ENCODE measurements around the gene HMGN3. TPM values are rescaled to one million over a fixed set of nuclear protein-coding genes. Genes with fewer than 3 reads are reported as not detected.
A peak's percentile ranks its signal among the peaks of the same experiment; 100 is the strongest.

HMGN3 gene
- total RNA-seq, 1 experiment from 2014 or later, result 36.0 TPM

DNA sequence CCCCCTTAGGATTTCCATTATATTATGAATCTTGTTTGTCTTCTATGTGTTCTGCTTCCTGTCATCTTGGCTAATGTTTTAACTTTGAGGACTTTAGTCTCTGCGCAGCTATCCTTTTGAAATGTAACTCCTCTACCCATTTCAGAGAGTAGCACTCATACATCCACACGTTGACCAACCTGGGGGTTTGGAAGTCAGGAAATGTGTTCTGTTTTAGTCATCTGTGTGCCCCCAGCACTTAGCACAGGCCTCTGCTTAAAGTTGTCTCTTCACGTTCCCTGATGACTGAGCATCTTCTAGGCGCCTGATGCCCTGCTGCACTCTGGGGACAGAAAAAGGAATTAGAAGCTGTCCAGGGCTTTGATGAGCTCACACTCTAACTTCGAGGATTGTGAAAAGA is 47.9 kb downstream of the HMGN3 start:
- DNase-seq (ENCODE audit: low spot score), result no peak

- no peak for DNase-seq (ENCODE audit: low spot score)
Measured at GRCh38 chr6:79184641-79185040, 49.8 kb downstream of the HMGN3 start.

- DNase-seq (ENCODE audit: low spot score), result no peak
Measured at GRCh38 chr6:79184086-79184485, 50.4 kb downstream of the HMGN3 start.

- DNase-seq (ENCODE audit: low spot score), result no peak
Measured at GRCh38 chr6:79180052-79180451, 54.4 kb downstream of the HMGN3 start.

GRCh38 chr6:79173378-79173777 is 61.1 kb downstream of the HMGN3 start:
- DNase-seq (ENCODE audit: low spot score), result no peak

DNA sequence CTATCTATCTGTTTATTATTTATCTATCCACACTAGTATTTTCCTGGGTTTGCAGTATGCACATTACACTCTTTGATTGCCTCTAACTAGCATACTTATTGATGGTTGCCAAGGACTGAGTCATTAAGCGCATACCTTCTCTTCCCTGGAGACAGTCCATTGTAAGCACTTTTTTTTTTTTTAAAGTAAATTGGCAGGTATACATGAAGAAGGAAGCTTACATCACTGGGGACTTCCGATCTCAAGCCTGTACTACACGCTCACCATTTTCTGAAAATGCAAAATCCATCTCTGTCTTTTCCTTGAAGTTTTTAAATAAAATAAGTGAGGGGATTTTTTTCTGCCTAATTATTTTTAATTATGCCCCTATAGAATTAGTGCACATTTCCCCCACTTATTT is 63.5 kb downstream of the HMGN3 start:
- DNase-seq (ENCODE audit: low spot score), result peak; percentile 7

DNA sequence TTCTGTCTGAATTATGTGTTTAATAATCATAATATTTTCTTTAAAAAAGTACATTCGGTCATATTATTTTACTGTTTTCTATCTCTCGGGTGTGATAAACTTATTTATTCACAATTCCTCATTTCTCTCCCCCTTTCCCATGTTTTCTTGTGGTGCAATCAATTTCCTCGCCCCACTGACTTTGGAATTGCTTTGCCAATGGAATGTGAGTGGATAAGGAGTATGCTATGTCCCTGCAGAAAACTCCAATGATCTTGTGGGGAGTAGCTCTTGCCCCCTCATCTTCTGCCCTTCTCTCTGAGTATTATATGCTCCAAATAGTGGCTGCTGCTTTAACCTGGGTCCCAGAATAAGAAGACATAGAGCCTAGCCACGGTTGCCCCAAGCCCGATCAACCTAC is 64.1 kb downstream of the HMGN3 start:
- no peak for DNase-seq (ENCODE audit: low spot score)

GRCh38 chr6:79168695-79168980 is 65.8 kb downstream of the HMGN3 start:
- no peak for DNase-seq (ENCODE audit: low spot score)

GRCh38 chr6:79167931-79168694 is 66.4 kb downstream of the HMGN3 start:
- DNase-seq (ENCODE audit: low spot score), result no peak

GRCh38 chr6:79159846-79160245 is 74.6 kb downstream of the HMGN3 start:
- no peak for DNase-seq (ENCODE audit: low spot score)

DNA sequence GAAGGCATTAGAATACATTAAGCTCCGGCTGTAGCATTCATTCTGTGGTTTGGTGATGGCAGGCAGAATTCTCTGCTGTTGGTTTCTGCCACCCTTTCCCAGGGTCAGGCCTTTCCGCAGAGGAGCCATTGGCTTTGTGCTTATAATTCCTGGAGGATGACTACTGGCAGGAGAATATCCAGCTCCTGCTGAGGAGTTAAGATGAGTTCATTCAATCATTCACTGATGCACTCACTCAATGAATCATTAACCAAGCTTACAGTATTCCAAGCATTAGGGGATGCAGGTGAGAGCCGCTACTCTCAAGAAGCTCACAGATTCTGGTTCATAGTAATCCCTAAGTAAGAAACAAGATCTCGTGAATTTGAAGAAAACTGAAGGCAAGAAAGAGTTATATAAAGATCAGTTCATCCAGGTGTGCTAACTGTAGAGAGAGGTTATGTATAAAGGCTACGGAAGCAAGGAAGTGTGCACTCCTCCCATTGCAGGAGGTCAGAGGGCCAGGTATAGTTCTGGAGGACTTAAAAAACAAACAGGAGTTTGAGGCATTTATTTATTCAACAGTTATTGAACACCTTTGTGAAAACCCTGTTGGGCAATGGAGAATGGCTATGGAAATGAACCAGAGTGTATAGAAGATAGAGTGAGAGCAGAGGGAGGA is 75.5 kb downstream of the HMGN3 start:
- peak; percentile 42 for DNase-seq (ENCODE audit: low spot score)

- no peak for DNase-seq (ENCODE audit: low spot score)
Measured at GRCh38 chr6:79157961-79158644, 76.4 kb downstream of the HMGN3 start.

DNA sequence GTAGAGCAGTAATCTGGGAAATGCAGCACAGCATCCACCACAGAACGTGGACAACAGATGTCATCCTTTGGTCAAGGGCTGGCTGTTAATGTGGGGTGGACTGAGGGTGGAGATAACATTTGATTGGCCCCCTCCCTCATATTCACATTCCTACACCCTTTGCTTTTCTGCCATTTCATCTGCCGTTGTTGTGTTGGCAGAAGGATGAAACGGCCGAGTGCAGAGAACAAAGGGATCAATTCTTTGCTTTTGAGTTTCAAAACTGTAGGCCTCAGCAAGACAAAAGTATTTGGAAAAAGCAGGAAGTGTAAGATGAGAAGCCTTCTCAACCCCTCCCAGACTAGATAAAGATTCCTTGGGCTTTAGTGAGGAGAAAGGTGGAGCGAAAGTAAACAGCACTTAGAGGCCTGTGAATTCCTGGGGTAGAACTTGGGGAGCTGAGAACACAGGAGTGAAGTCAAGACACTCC is 82.2 kb downstream of the HMGN3 start:
- peak; percentile 67 for DNase-seq (ENCODE audit: low spot score)

Other genes starting within 250 kb of the HMGN3 start
- gene PHIP, start 156.4 kb downstream of the HMGN3 start, total RNA-seq (2014; rRNA removed; shearing (Covaris generic)), result 9.5 and 9.9 TPM in 2 replicates

All from HT-29 (cell line).